H54 (cell line): ENCODE measurements around the gene TNS3.

Source experiments
- DNase-seq: peaks from one replicate; pipeline ENCODE4 v3.0.0; 2011; ENCODE audit warnings: low spot score, mixed read lengths; ENCODE audit not compliant: insufficient read length
- FAIRE-seq: peaks from 3 replicates; lab custom pipeline; 2011; peaks lifted over from hg19 to GRCh38; lab: Jason Lieb, UNC
- POLR2A ChIP-seq: IDR thresholded peaks from 2 replicates; pipeline ENCODE4 v1.6.1; 2011; ENCODE audit warnings: low read depth, mild to moderate bottlenecking, low read length

The TNS3 gene

DNA sequence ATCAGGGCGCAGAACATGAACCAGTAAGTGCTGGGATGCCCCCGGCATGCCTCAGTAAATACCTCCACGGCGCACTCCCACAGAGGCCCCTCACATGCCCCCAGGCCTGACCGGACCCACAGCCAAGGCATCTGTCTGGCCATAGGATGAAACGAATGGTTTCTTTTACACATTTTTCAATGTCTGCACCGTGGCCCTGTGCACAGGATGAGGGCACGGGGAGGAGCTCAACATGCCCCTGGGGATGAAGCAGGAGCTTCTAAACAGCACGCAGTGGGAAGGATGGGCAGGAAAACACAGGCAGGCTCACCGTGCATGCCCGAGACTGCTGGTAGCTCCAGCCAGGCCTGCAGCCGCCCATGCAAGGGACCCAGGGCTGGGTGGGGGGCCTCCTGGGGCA is 283.3 kb downstream of the TNS3 start:
- FAIRE-seq (no peak), DNase-seq (no peak)
- TF ChIP-seq POLR2A, result no peak

DNA sequence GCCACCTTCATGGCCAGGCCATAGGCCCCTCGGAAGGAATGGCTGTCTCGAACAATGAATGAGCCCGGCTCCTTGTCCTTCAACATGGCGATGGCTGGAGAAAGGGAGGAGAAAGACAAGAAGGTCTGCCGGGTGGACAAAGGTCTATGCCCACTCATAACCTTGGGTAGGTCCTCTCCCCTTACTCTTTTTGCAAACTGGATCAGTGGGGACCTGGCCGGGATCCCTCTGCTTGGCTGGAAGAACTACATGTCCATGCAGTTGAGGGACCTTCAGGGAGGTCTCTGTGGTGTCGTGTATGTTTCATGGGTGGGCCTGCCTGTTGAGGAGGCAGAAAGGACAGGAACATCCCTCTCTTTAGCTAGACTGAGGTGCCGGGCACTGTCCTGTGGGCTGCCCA is 284.8 kb downstream of the TNS3 start:
- FAIRE-seq (no peak), DNase-seq (no peak)

DNA sequence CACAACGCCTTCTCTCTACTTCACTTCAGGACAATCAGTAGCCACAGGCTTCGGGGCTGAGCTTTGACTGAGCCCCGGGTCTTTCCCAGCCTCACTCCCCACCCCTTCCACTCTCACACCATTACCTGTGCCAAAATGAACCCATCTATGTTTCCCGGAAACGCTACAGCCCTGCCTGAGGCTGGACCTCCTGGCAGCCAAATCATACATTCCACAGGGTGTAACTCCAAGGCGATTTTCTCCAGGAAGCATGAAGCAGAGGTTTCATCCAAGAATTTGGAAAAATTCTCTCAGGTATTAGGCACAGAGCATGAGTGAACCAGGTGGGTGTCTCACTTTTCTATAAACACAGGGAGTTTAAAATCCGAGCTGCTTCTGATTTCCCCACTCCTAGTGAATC is 286.3 kb downstream of the TNS3 start:
- TF ChIP-seq POLR2A, result no peak
- FAIRE-seq, result no peak
- DNase-seq, result no peak

More for the DNA sequence above, 284.8 kb downstream of the TNS3 start:
- TF ChIP-seq POLR2A, result no peak

DNA sequence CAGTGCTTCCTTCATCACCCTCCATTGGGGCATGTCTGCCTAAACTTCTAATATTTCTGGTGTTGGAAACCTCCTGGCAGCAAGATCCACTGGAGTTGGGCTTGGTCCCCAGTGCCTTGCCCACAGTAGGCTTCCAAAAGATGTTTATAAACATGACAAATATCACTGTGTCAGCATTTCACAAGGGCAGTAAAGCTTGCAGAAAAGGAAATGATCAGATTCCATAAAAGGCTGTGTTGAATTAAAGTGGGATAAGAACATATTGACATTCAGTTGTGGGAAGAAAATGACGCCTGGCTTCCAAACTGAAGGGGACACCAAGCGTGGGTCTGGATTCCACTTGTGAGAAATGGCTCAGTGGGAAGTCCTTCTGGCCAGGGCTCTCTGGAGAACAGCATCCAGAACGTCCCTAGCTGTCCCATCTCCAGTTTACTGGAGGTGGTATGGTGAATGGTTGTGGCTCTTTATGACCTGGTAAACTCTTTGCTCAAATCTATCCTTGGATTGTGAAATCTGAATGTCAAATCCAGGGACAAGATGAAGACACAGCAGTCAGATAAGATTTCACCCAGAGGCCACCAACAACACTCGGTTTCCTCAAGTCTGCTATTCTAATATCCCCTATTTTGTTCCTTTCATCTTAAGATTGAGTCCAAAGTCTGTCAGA is 287.2 kb downstream of the TNS3 start:
- FAIRE-seq, result no peak
- no peak for DNase-seq
- TF ChIP-seq POLR2A, result no peak

DNA sequence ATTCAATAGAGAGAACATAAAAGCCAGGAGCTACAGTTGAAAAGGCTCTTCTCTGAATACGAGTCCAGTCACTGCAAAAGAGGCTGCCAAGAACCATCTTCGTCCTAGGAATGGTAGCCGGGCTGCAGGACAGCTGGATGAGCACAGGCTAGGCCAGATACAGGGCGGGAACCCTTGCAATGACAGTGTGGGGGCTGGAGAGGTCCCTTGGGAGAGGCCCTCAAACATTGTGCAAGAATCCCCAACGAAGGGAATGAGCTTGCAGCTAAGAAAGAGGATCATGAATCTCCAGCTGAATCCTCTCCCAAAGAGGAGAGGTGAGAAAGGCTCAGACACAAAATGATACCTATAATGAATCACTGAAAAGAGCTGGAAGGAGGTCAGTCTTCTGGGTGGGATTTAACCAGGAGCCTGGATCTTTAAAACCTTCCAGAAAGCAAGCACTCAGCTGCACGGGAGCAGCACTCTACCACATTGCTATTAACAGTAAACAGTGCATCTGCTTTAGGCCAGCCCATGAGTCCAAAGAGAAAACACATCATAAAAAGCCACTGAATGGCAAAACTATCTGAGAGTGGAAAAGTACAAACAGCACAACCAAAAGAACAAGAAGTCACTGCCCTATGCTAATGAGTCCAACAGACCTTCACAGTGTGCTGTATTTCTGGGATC is 287.9 kb downstream of the TNS3 start:
- FAIRE-seq, result no peak

DNA sequence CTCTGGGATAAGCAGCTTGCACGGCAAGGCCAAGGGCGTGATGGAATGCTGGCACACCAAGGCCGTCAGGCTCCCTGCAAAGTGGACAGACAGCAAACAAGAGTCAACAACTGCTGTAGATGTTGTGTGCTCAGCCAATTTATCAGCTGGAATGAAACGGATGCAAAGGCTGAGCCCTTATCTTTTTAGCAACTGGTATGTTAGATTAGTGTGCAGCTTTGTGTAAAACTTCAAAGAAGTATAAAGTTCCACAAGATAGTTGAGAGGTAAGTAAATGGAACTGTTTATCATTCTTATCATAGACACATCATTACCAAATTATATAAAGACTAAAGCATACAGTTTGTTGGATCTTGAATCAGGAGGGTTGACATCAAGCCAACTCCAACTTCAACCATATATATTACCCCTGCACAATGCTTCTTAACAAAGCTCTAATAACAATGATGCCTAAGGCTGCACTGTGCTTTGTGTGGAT is 289.0 kb downstream of the TNS3 start:
- TF ChIP-seq POLR2A, result no peak
- no peak for DNase-seq

More for the DNA sequence above, 287.9 kb downstream of the TNS3 start:
- no peak for DNase-seq
- no peak for TF ChIP-seq POLR2A

DNA sequence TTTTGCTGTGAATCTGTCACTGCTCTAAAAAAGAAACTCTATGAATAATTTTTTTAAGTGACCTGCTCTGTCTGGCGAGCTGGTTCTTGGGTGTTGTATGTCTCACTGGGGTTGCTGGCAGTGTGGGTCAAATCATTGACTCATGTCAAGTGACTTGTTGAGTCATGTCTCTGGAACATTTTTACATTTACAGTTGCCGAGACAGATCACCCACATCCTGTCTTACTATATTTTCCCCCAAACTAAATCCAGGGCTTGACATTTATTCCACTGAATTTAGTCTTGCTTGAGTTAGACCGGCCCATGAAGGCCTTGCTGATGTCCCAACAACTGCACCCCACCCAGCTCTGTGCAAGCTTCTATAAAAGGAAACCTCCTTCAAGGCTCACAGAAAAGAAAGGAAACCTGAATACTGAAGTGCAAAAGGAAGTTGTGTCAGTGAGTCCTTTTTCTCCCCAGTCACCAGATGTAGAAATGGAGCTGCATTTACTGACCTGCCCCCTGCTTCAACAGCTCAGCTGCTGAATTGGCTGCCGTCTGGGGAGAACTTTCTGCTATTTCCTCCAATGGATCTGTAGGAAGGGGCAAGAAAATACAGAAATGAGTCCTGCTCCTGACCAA is 290.3 kb downstream of the TNS3 start:
- no peak for TF ChIP-seq POLR2A
- peak; percentile 89 for FAIRE-seq
- peak; percentile 96 for DNase-seq

More for the DNA sequence above, 289.0 kb downstream of the TNS3 start:
- FAIRE-seq, result no peak

DNA sequence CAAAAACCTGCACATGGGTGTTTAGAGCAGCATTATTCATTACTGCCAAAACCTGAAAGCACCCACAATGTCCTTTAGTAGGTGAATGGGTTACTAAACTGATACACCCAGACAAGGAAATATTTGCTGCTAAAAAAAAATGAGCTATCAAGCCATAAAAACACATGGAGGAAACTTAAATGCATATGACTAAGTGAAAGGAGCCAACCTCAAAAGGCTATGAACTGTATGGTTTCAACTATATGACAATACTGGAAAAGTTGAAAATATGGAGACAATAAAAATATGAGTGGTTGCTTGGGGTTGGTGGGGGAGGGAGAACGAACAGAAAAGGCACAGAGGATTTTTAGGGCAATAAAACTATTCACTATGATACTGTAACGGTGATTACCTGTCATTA is 291.0 kb downstream of the TNS3 start:
- TF ChIP-seq POLR2A, result no peak
- no peak for FAIRE-seq
- no peak for DNase-seq

DNA sequence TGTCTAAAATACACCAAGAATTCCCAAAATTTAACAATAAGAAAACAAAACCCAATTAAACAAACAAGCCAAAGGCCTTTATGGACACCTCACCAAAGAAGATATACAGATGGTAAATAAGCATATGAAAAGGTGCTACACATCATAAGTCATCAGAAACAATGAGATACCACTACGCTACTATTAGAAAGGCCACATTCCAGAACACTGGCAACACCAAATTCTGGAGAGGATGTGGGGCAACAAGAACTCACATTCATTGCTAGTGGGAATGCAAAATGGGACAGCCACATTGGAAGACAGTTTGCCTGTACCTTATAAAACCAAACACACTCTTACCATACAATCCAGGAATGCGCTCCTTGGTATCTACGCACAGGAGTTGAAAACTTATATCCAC is 291.4 kb downstream of the TNS3 start:
- no peak for FAIRE-seq
- DNase-seq, result no peak
- no peak for TF ChIP-seq POLR2A

DNA sequence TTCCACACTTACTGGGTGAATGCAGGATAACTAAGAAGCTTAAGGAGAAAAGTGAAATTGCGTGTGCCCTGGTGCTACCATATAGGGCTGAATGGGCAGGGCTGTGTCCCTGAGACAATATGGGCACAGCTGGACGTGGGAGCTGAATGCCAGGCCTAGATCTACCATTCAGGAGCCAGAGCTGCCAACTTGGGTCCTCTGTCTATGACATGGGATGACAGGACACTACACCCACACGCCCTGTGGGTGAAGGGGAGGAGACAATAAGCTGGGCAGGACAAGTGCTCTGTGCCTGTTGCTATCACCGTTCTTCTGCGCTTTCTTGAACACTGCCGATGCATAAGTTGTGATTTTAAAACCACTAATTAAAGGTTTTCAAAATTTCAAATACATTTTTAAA is 293.9 kb downstream of the TNS3 start:
- TF ChIP-seq POLR2A, result no peak
- FAIRE-seq (no peak), DNase-seq (no peak)

DNA sequence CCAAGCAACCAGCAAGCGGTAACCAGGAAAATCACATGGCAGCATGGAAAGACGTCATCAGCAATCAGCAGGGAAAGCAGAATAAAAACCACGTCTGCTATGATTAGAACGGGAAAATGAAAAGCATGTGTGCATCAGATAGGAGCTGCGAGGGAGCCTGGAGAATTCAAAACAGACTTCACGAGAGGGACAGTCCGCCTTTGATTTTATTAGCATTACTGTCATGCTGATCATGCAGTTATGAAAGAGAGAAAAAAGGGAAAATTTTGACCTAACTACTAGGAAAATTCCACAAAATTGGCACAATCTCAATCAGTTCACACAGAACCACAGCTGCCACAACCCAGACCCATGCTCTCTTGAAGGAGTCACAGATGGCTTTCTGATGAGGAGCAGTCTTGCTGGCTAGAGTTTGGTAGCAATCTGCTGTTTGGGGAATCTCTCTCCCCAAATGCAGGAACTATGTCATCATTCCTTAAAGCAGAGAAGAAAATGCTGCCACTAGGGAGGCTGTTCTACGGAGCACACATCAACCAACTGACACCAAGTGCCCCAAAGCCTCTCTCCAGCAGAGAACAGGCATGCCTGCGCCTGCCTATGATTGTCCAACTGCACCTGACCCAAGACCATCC is 295.9 kb downstream of the TNS3 start:
- no peak for TF ChIP-seq POLR2A
- no peak for DNase-seq
- no peak for FAIRE-seq

DNA sequence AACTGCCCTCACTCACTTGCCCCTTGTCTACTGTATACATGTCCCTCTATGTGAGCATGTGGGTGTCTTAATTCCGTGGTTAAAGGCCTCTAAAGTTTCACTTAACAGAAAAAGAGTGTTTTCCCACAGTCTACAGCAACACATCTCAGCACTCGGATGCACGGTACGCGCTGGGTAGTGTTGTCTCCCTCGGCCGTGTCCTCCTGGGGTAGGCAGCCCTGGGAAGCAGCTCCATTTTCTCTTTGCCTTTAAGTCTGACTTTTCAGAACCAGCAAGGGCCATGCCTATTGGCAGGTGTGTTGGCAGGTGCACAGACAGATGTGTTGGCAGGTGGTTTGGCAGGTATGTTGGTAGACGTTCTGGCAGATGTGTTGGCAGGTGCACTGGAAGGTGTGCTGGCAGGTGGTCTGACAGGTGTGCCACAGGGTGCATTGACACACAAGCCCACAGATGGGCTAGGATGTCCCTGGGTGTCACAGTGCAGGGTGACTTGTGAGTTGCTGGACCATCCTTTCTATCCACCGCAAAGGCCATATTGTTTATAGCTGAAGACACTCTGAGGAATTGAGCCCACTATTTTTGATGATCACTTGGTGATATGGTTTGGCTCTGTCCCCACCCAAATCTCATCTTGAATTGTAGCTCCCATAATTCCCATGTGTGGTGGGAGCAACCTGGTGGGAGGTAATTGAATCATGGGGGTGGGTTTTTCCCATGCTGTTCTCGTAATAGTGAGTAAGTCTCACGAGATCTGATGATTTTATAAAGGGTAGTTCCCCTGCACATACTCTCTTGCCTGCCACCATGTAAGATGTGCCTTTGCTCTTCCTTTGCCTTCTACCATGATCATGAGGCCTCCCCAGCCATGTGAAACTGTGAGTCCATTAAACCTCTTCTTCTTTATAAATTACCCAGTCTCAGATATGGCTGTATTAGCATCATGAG is 296.9 kb downstream of the TNS3 start:
- TF ChIP-seq POLR2A, result no peak
- FAIRE-seq, result no peak
- DNase-seq, result no peak
